Sciatic nerve (tissue), 2 donors: Measurements from ENCODE around the gene FBXL3. TPM values are rescaled to one million over a fixed set of nuclear protein-coding genes. Genes with fewer than 3 reads are reported as not detected.

Experiments
- ATAC-seq: fragments of 200-7000 bp; cut with Tn5 transposase; one replicate; pipeline ENCODE4 v1.9.1; 2020; ENCODE audit warnings: mild to moderate bottlenecking, moderate library complexity
- DNase-seq: peaks from one replicate; pipeline ENCODE4 v3.0.0-alpha.2; 2020; ENCODE audit warnings: low spot score
- intact Hi-C: fragments of 100-400 bp; cut with DNase I; formaldehyde crosslinking; loops from one replicate; pipeline ENCODE4 v1.14.2; 2022
- total RNA-seq: library from RNA; stranded (reverse); fragmentation: NEBNext Ultra II Directional; extraction: Animal tissue kit (Norgen Biotek cat#: 25700); gene quantifications from one replicate; pipeline ENCODE4 v1.2.1, GENCODE V29; 2021
- donor health status: DM: no; HTN: no; CAD: no.
- donor health status: DM: no; HTN: no; CAD: no.

Gene FBXL3
- total RNA-seq, 1 donor from 2014 or later = 88.8 TPM

- DNase-seq (no peak), ATAC-seq (no peak)
- intact Hi-C loops = no loop called here
These were observed 33.5 kb downstream of the FBXL3 start for GRCh38 chr13:76993473-76993872.

- DNase-seq (no peak), ATAC-seq (no peak)
- intact Hi-C loops = no loop called here
These were observed 33.9 kb downstream of the FBXL3 start for GRCh38 chr13:76993021-76993420.

- intact Hi-C loops = no loop called here
- DNase-seq (peak; percentile 71), ATAC-seq (peak; percentile 60)
These were observed 34.4 kb downstream of the FBXL3 start for GRCh38 chr13:76992548-76993001.

GRCh38 chr13:76991796-76992547 is 35.0 kb downstream of the FBXL3 start, which contains the start of gene CLN5:
CLN5 (plus strand) TSS chr13:76992081; CDS start chr13:76992099, 18 bp downstream.
- intact Hi-C loops = no loop called here
- peak; percentile 97 for ATAC-seq
- peak; percentile 95 for DNase-seq

- ATAC-seq (peak; percentile 44), DNase-seq (no peak)
- intact Hi-C loops = no loop called here
These were observed 35.5 kb downstream of the FBXL3 start for GRCh38 chr13:76991432-76991795.

GRCh38 chr13:76983676-76984075 is 43.3 kb downstream of the FBXL3 start:
- DNase-seq (no peak), ATAC-seq (no peak)
- intact Hi-C loops = no loop called here

- no peak for DNase-seq
These were observed 44.9 kb downstream of the FBXL3 start for GRCh38 chr13:76982061-76982460.

GRCh38 chr13:76980075-76980718 is 46.8 kb downstream of the FBXL3 start:
- DNase-seq = peak; percentile 92
- intact Hi-C loops = no loop called here
- ATAC-seq = peak; percentile 98

More at GRCh38 chr13:76982061-76982460, 44.9 kb downstream of the FBXL3 start:
- intact Hi-C loops = no loop called here
- no peak for ATAC-seq

GRCh38 chr13:76976929-76977328 is 50.0 kb downstream of the FBXL3 start:
- intact Hi-C loops = no loop called here
- no peak for ATAC-seq
- no peak for DNase-seq

- intact Hi-C loops = no loop called here
- DNase-seq (no peak), ATAC-seq (no peak)
These were observed 50.5 kb downstream of the FBXL3 start for GRCh38 chr13:76976490-76976889.

- DNase-seq (no peak), ATAC-seq (no peak)
- intact Hi-C loops = no loop called here
These were observed 51.1 kb downstream of the FBXL3 start for GRCh38 chr13:76975863-76976262.

- intact Hi-C loops = no loop called here
- no peak for ATAC-seq
These were observed 52.4 kb downstream of the FBXL3 start for GRCh38 chr13:76974618-76974975.

GRCh38 chr13:76973920-76974617 is 52.9 kb downstream of the FBXL3 start:
- ATAC-seq = no peak
- DNase-seq = no peak
- intact Hi-C loops = no loop called here

More at GRCh38 chr13:76974618-76974975, 52.4 kb downstream of the FBXL3 start:
- DNase-seq = no peak

GRCh38 chr13:76971851-76972829 is 54.8 kb downstream of the FBXL3 start:
- ATAC-seq (peak; percentile 52), DNase-seq (no peak)
- intact Hi-C loops = no loop called here

- DNase-seq = no peak
- ATAC-seq = no peak
- intact Hi-C loops = no loop called here
These were observed 55.7 kb downstream of the FBXL3 start for GRCh38 chr13:76971215-76971614.

- ATAC-seq (no peak), DNase-seq (no peak)
- intact Hi-C loops = loop anchor here (10.0 kb wide), 1 partner anchor 495 kb away; no protein-coding TSS in a partner anchor
These were observed 57.2 kb downstream of the FBXL3 start for GRCh38 chr13:76969488-76970365.

GRCh38 chr13:76968041-76968440 is 58.9 kb downstream of the FBXL3 start:
- intact Hi-C loops = loop anchor here (10.0 kb wide), 1 partner anchor 493 kb away; no protein-coding TSS in a partner anchor
- ATAC-seq = no peak
- DNase-seq = no peak

- intact Hi-C loops = loop anchor here (10.0 kb wide), 1 partner anchor 492 kb away; no protein-coding TSS in a partner anchor
- ATAC-seq (no peak), DNase-seq (no peak)
These were observed 59.9 kb downstream of the FBXL3 start for GRCh38 chr13:76967031-76967430.
